ENCODE measurements around the gene ADGRB3.

The ADGRB3 gene

DNA sequence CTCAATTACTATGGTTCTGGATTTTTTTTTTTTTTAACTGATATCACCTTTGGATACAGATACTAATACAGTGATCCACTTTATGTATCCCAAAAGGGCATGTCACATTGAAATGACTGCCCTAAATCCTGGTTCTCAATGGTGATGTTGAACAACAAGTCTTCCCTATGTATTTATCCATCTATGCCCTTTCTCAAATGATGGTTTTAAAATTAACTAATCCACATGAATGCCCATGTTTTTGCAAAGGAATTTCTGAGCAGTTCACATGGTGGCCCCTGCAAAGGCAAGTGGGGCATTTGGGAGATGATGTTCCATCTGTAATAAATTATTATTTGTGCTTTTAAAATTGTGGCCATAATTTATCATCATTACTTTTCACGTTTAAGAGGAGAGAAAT lies 2.7 kb downstream of the ADGRB3 start:
- TF ChIP-seq CTCF (IDR thresholded peaks at IDR 0.05), result no peak
- Histone ChIP-seq H3K27ac (no peak overlapping the region), H3K4me3 (peak overlapping the region; percentile 18)
- no peak for DNase-seq (ENCODE audit: low spot score)

GRCh38 chr6:68638230-68638900 lies 3.3 kb downstream of the ADGRB3 start:
- TF ChIP-seq CTCF (IDR thresholded peaks at IDR 0.05), result peak; percentile 53
- Histone ChIP-seq H3K27ac (no peak overlapping the region), H3K4me3 (peak overlapping the region; percentile 18)
- no peak for DNase-seq (ENCODE audit: low spot score)

- Histone ChIP-seq H3K4me3 (no peak overlapping the region), H3K27ac (no peak overlapping the region)
- no peak for TF ChIP-seq CTCF (IDR thresholded peaks at IDR 0.05)
- no peak for DNase-seq (ENCODE audit: low spot score)
Measured at GRCh38 chr6:68639211-68639610, 4.1 kb downstream of the ADGRB3 start.

DNA sequence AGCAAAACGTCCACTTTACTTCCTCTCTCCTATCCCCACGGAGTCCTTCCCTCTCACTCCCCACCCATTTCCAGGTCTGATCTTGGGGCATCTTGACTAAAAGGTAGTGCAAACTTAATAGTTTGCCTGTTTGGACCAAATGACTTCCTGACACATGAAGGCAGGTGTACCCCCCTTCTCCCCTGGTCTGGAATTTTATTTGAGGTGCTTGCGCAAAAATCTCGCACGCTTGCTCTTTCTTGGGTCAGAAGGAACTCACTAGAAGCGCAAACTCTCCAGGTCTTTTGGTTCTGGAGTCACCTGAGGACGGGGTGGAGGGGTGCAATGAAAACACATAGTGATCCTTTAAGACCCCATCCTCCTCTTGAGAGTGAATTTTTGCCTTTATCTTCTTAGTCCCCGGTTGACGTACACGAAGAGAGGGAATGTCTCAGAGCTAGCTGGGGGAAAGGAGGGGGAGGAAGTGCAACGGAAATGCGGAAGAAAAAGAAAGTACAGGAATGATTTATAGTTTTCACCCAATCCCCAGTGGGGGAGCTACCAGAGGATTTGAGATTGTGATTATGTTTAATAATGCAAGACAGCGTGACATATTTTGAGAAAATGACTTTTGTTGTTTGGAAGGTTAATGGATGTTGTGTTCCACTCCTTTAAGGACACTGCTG lies 4.9 kb downstream of the ADGRB3 start:
- peak overlapping the region; percentile 63 for H3K4me3 ChIP-seq
- peak overlapping the region; percentile 56 to 62 for H3K27ac ChIP-seq
- DNase-seq (ENCODE audit: low spot score), result no peak
- no peak for TF ChIP-seq CTCF (IDR thresholded peaks at IDR 0.05)

DNA sequence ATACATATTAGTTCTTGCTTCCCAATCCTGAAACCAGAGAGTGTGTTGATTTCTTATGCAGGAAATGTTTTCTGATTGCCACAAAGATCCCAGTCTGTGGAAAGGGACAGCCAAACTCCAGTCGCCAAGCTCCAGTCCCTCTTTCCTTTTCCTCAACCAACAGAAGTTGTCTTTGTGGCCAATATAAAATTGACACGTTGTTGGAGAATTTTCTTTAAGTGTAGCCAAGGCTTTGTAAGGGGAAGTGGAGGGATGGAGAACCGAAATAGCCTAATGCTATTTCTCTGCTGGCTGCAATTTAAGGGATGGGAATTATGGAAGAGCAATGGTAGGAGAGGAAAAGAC lies 5.4 kb downstream of the ADGRB3 start:
- TF ChIP-seq CTCF (IDR thresholded peaks at IDR 0.05), result no peak
- peak overlapping the region; percentile 56 to 62 for H3K27ac ChIP-seq
- peak overlapping the region; percentile 63 for H3K4me3 ChIP-seq
- no peak for DNase-seq (ENCODE audit: low spot score)

GRCh38 chr6:68641172-68641571 lies 6.1 kb downstream of the ADGRB3 start:
- DNase-seq (ENCODE audit: low spot score), result no peak
- Histone ChIP-seq H3K27ac (peak overlapping the region; percentile 56 to 62), H3K4me3 (peak overlapping the region; percentile 5)
- no peak for TF ChIP-seq CTCF (IDR thresholded peaks at IDR 0.05)

- no peak for TF ChIP-seq CTCF (IDR thresholded peaks at IDR 0.05)
- H3K27ac ChIP-seq, result no peak overlapping the region
- H3K4me3 ChIP-seq, result no peak overlapping the region
- no peak for DNase-seq (ENCODE audit: low spot score)
Measured at GRCh38 chr6:68642081-68642480, 7.0 kb downstream of the ADGRB3 start.

All from coronary artery (tissue), 2 donors.